HEK293 (cell line): ENCODE data around the gene VPREB3.

Experiments used
- CTCF ChIA-PET: fragments of 350-600 bp; formaldehyde crosslinking; extraction: SDS; loops from one replicate; lab custom pipeline; 2021; ENCODE audit warnings: antibody characterized with exemption; lab: Yijun Ruan, JAX
- POLR2A ChIA-PET: fragments of 300-600 bp; formaldehyde crosslinking; extraction: SDS; loops from one replicate; lab custom pipeline; 2020; ENCODE audit warnings: antibody characterized with exemption, inconsistent platforms; lab: Yijun Ruan, JAX
- H3K27ac ChIP-seq: fragments of 200-500 bp; sonication (Bioruptor generic); 2 replicates; pipeline ENCODE4 v1.5.1; 2014; ENCODE audit warnings: low read depth, low read length, control low read depth, inconsistent platforms; ENCODE audit errors: extremely low read depth
- H3K36me3 ChIP-seq, 2 experiments: fragments of 200-500 bp in 1 of 2; sonication (Bioruptor generic) in 1 of 2; 1 replicate in 1 of 2; 2 replicates in 1 of 2; pipeline ENCODE4 v1.5.1; 2014 to 2017; ENCODE audit warnings: inconsistent platforms in 2 of 2, low read length in 2 of 2; ENCODE audit not compliant: control insufficient read depth in 2 of 2, insufficient read depth in 1 of 2
- H3K4me1 ChIP-seq: fragments of 200-500 bp; sonication (Bioruptor generic); 2 replicates; pipeline ENCODE4 v1.5.1; 2014; ENCODE audit warnings: mild to moderate bottlenecking, low read length, inconsistent platforms; ENCODE audit not compliant: control insufficient read depth, insufficient read depth
- H3K4me3 ChIP-seq: 2 replicates; pipeline ENCODE4 v1.5.1; 2011; ENCODE audit warnings: low read depth, mild to moderate bottlenecking, control low read depth, low read length, moderate library complexity
- H3K9me3 ChIP-seq: fragments of 200-500 bp; sonication (Bioruptor generic); 2 replicates; pipeline ENCODE4 v1.5.1; 2014; ENCODE audit warnings: low read depth, low read length, inconsistent platforms; ENCODE audit not compliant: control insufficient read depth, insufficient read depth
- BCL11A ChIP-seq: fragments of 450-650 bp; formaldehyde crosslinking; IDR thresholded peaks from 2 replicates; pipeline ENCODE4 v1.5.1; 2016; ENCODE audit warnings: low read depth, missing biosample characterization, missing genetic modification characterization
- GFI1B ChIP-seq: fragments of 450-650 bp; formaldehyde crosslinking; IDR thresholded peaks from 2 replicates; pipeline ENCODE4 v1.5.1; 2016; ENCODE audit warnings: missing biosample characterization, missing genetic modification characterization
- KLF10 ChIP-seq: fragments of 450-650 bp; IDR thresholded peaks from 2 replicates; pipeline ENCODE4 v1.5.1; 2018; ENCODE audit warnings: missing biosample characterization, mild to moderate bottlenecking, missing genetic modification characterization
- KLF16 ChIP-seq: fragments of 450-650 bp; formaldehyde crosslinking; IDR thresholded peaks from 2 replicates; pipeline ENCODE4 v1.5.1; 2017; ENCODE audit warnings: missing biosample characterization, missing genetic modification characterization
- KLF9 ChIP-seq: fragments of 450-650 bp; formaldehyde crosslinking; IDR thresholded peaks from 2 replicates; pipeline ENCODE4 v1.5.1; 2016; ENCODE audit warnings: missing biosample characterization, missing genetic modification characterization, low read depth
- MZF1 ChIP-seq: fragments of 450-650 bp; formaldehyde crosslinking; IDR thresholded peaks from 2 replicates; pipeline ENCODE4 v1.5.1; 2017; ENCODE audit warnings: missing biosample characterization, missing genetic modification characterization, borderline replicate concordance
- PRDM10 ChIP-seq: fragments of 450-650 bp; formaldehyde crosslinking; IDR thresholded peaks from 2 replicates; pipeline ENCODE4 v1.5.1; 2016; ENCODE audit warnings: missing biosample characterization, missing genetic modification characterization
- SCRT2 ChIP-seq: fragments of 450-650 bp; formaldehyde crosslinking; IDR thresholded peaks from 2 replicates; pipeline ENCODE4 v1.5.1; 2016; ENCODE audit warnings: missing biosample characterization, missing genetic modification characterization
- TCF7L2 ChIP-seq: IDR thresholded peaks from 2 replicates; pipeline ENCODE4 v1.6.1; 2011; ENCODE audit warnings: low read depth, mild to moderate bottlenecking, inconsistent platforms, low read length, moderate library complexity, borderline replicate concordance
- ZBTB48 ChIP-seq: fragments of 450-650 bp; formaldehyde crosslinking; IDR thresholded peaks from 2 replicates; pipeline ENCODE4 v1.5.1; 2016; ENCODE audit warnings: missing biosample characterization, missing genetic modification characterization
- ZNF266 ChIP-seq: fragments of 450-650 bp; formaldehyde crosslinking; IDR thresholded peaks from 2 replicates; pipeline ENCODE4 v1.5.1; 2016; ENCODE audit warnings: missing biosample characterization, missing genetic modification characterization, low read depth
- ZNF341 ChIP-seq: fragments of 450-650 bp; formaldehyde crosslinking; IDR thresholded peaks from 2 replicates; pipeline ENCODE4; 2016; ENCODE audit warnings: low read depth, missing biosample characterization, missing genetic modification characterization
- ZNF394 ChIP-seq: fragments of 450-650 bp; formaldehyde crosslinking; IDR thresholded peaks from 2 replicates; pipeline ENCODE4 v1.5.1; 2016; ENCODE audit warnings: missing biosample characterization, missing genetic modification characterization, mild to moderate bottlenecking, moderate library complexity, borderline replicate concordance
- ZNF404 ChIP-seq: fragments of 450-650 bp; formaldehyde crosslinking; IDR thresholded peaks from 2 replicates; pipeline ENCODE4 v1.5.1; 2017; ENCODE audit warnings: missing biosample characterization, missing genetic modification characterization
- ZNF426 ChIP-seq: fragments of 450-650 bp; formaldehyde crosslinking; IDR thresholded peaks from 2 replicates; pipeline ENCODE4 v1.5.1; 2017; ENCODE audit warnings: missing biosample characterization, missing genetic modification characterization, mild to moderate bottlenecking, inconsistent platforms, moderate library complexity
- ZNF518A ChIP-seq: fragments of 450-650 bp; formaldehyde crosslinking; conservative IDR thresholded peaks from 2 replicates; pipeline ENCODE4 v1.5.1; 2016; ENCODE audit warnings: low read depth, missing biosample characterization, missing genetic modification characterization
- ZNF549 ChIP-seq: fragments of 450-650 bp; IDR thresholded peaks from 2 replicates; pipeline ENCODE4 v1.5.1; 2018; ENCODE audit warnings: missing biosample characterization, missing genetic modification characterization, mild to moderate bottlenecking, inconsistent platforms, moderate library complexity
- ZNF555 ChIP-seq: fragments of 450-650 bp; formaldehyde crosslinking; conservative IDR thresholded peaks from 2 replicates; pipeline ENCODE4 v1.5.1; 2017; ENCODE audit warnings: missing biosample characterization, mild to moderate bottlenecking, missing genetic modification characterization, inconsistent platforms
- ZNF561 ChIP-seq: fragments of 450-650 bp; IDR thresholded peaks from 2 replicates; pipeline ENCODE4 v1.5.1; 2018; ENCODE audit warnings: missing biosample characterization, missing genetic modification characterization, borderline replicate concordance
- ZNF585B ChIP-seq: fragments of 450-650 bp; formaldehyde crosslinking; IDR thresholded peaks from 2 replicates; pipeline ENCODE4 v1.5.1; 2016; ENCODE audit warnings: missing biosample characterization, missing genetic modification characterization
- ZNF624 ChIP-seq: fragments of 450-650 bp; formaldehyde crosslinking; IDR thresholded peaks from 2 replicates; pipeline ENCODE4 v1.5.1; 2017; ENCODE audit warnings: missing biosample characterization, missing genetic modification characterization
- ZNF747 ChIP-seq: fragments of 450-650 bp; formaldehyde crosslinking; IDR thresholded peaks from 2 replicates; pipeline ENCODE4 v1.5.1; 2016; ENCODE audit warnings: missing biosample characterization, missing genetic modification characterization
- ZNF768 ChIP-seq: fragments of 450-650 bp; formaldehyde crosslinking; IDR thresholded peaks from 2 replicates; pipeline ENCODE4 v1.5.1; 2018; ENCODE audit warnings: missing biosample characterization, mild to moderate bottlenecking, missing genetic modification characterization
- ZNF776 ChIP-seq: fragments of 450-650 bp; formaldehyde crosslinking; IDR thresholded peaks from 2 replicates; pipeline ENCODE4 v1.5.0; 2017; ENCODE audit warnings: missing biosample characterization, missing genetic modification characterization, borderline replicate concordance
- ZNF792 ChIP-seq: fragments of 450-650 bp; formaldehyde crosslinking; IDR thresholded peaks from 2 replicates; pipeline ENCODE4 v1.5.1; 2016; ENCODE audit warnings: missing biosample characterization, missing genetic modification characterization
- ZNF837 ChIP-seq: fragments of 450-650 bp; formaldehyde crosslinking; IDR thresholded peaks from 2 replicates; pipeline ENCODE4 v1.5.1; 2016; ENCODE audit warnings: missing biosample characterization, missing genetic modification characterization
- ZXDB ChIP-seq: fragments of 450-650 bp; formaldehyde crosslinking; IDR thresholded peaks from 2 replicates; pipeline ENCODE4 v1.5.1; 2016; ENCODE audit warnings: missing biosample characterization, missing genetic modification characterization
- TF ChIP-seq, protein P1 (sequence below): sonication (generic); formaldehyde crosslinking; IDR thresholded peaks from 2 replicates; pipeline ENCODE4 v1.8.1; 2022; ENCODE audit warnings: mild to moderate bottlenecking, moderate library complexity, missing genetic modification reagents

VPREB3 gene

DNA sequence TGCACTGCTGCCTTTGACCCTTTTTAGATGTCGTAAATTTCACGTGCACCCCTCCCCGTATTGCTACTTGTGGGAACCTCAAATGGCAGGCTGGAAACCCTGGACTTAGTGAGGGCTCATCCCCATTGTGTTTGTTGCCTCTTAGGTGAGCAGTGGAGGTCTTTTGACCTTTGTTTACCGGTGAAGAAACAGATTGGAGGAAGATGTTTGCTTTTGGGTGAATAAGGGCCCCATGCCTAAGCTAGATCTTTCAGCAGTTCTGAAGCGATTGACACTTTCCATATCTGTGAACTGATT is 33.3 kb upstream of the VPREB3 start (continued):
- TF ChIP-seq, protein P1, sequence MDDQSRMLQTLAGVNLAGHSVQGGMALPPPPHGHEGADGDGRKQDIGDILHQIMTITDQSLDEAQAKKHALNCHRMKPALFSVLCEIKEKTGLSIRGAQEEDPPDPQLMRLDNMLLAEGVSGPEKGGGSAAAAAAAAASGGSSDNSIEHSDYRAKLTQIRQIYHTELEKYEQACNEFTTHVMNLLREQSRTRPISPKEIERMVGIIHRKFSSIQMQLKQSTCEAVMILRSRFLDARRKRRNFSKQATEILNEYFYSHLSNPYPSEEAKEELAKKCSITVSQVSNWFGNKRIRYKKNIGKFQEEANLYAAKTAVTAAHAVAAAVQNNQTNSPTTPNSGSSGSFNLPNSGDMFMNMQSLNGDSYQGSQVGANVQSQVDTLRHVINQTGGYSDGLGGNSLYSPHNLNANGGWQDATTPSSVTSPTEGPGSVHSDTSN (CRISPR knock-in tag) = no peak
- no peak for TF ChIP-seq ZNF518A (tag by site-specific recombination)
- no peak for TF ChIP-seq ZNF404
- TF ChIP-seq ZBTB48 = peak; percentile 68

DNA sequence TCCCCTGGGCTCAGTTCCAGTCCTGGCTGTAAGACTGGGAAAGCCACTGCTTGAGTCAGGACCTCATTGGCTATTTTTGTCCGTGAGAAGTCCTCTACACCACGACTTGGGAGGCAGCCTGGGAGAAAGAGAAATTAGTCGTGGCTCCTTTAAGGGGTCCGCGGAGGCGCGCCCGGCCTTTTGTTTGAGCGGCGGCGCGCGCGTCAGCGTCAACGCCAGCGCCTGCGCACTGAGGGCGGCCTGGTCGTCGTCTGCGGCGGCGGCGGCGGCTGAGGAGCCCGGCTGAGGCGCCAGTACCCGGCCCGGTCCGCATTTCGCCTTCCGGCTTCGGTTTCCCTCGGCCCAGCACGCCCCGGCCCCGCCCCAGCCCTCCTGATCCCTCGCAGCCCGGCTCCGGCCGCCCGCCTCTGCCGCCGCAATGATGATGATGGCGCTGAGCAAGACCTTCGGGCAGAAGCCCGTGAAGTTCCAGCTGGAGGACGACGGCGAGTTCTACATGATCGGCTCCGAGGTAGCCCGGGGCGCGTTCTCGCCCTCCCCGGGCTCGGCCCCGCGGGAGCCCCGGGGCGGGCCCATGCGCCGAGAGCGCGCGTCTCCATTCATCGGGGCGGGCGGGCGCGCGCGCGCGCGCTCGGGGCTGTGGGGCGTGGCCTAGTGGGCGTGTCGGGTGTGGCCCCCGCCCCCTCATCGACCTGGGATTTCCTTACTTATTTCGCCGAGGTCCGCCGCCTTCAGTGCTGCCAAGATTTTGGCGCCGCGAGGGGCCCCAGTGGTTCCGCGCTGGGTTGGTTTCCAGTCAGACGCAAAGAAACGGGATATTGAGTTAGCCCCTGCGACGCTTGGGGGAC is 32.8 kb upstream of the VPREB3 start, which contains the start of gene SMARCB1:
SMARCB1 (plus strand) TSS at position 215 of the 848 bp plus-strand sequence; CDS start at position 419, 204 bp downstream.
- Histone ChIP-seq H3K4me1 (peaks cover 9% of the 10 kb centered on the region), H3K27ac (peak within 1 kb of the TSS; percentile 99), H3K9me3 (no peaks in the 10 kb centered on the region), H3K4me3 (peak within 1 kb of the TSS; percentile 85), H3K36me3 (peaks cover 4 to 16% of the 10 kb centered on the region in 2 experiments)
- ChIA-PET POLR2A (interaction anchor here (0.5 to 1.3 kb wide), 7 partner anchors 9 to 71 kb away, joined by 3 to 6 read pairs (median 4); partner anchors contain the start of gene SLC2A11), CTCF (interaction anchor here (1.7 kb wide), 1 partner anchor 18 kb away, joined by 6 read pairs; no protein-coding TSS in a partner anchor)
- TF ChIP-seq ZNF561 (tag by site-specific recombination) (peak; percentile 71; the same call in 1 of the 2 replicates), ZNF549 (no peak), ZNF266 (tag by site-specific recombination) (no peak), ZNF585B (tag by site-specific recombination) (no peak), ZNF394 (tag by site-specific recombination) (no peak), SCRT2 (tag by site-specific recombination) (no peak), MZF1 (tag by site-specific recombination) (no peak), ZNF555 (tag by site-specific recombination) (no peak), BCL11A (tag by site-specific recombination) (no peak), PRDM10 (tag by site-specific recombination) (peak; percentile 99), KLF10 (no peak), ZNF341 (tag by site-specific recombination) (no peak), ZNF747 (tag by site-specific recombination) (no peak), TCF7L2 (no peak), ZNF768 (tag by site-specific recombination) (no peak), GFI1B (0 out of 2 replicates have a peak, but pooled peaks have one; percentile 22), ZNF624 (no peak), KLF16 (no peak), KLF9 (tag by site-specific recombination) (peak; percentile 99), ZNF776 (tag by site-specific recombination) (no peak), ZNF837 (no peak), ZNF426 (tag by site-specific recombination) (no peak), ZXDB (tag by site-specific recombination) (peak; percentile 64; the same call in 1 of the 2 replicates), ZNF792 (tag by site-specific recombination) (no peak)
